GM13976 (cell line): ENCODE measurements around the gene ARFGEF2.
"Not testable (repeated sequence)": the region's sequence is repeated elsewhere in the genome, so short reads cannot be mapped to it uniquely, and the experiment has no call there.

Experiments used
- DNase-seq: peaks from one replicate; pipeline ENCODE4 v3.0.0; 2012; ENCODE audit warnings: low spot score
- in situ Hi-C: fragments of 300-500 bp; cut with MboI; formaldehyde crosslinking; loops from one replicate; pipeline ENCODE4 v1.12.0; 2022; ENCODE audit warnings: low sequenced_read_pairs, mixed read lengths, inconsistent platforms; ENCODE audit not compliant: unreplicated experiment
- TF ChIP-seq, protein P1 (sequence below): IDR thresholded peaks from 2 replicates; pipeline ENCODE4 v1.5.1; 2012; ENCODE audit warnings: borderline replicate concordance, mild to moderate bottlenecking; ENCODE audit not compliant: insufficient read depth; ENCODE audit errors: extremely low read depth, missing control alignments, control extremely low read depth

ARFGEF2 gene

GRCh38 chr20:48971956-48972355, 50.4 kb downstream of the ARFGEF2 start:
- TF ChIP-seq, protein P1, sequence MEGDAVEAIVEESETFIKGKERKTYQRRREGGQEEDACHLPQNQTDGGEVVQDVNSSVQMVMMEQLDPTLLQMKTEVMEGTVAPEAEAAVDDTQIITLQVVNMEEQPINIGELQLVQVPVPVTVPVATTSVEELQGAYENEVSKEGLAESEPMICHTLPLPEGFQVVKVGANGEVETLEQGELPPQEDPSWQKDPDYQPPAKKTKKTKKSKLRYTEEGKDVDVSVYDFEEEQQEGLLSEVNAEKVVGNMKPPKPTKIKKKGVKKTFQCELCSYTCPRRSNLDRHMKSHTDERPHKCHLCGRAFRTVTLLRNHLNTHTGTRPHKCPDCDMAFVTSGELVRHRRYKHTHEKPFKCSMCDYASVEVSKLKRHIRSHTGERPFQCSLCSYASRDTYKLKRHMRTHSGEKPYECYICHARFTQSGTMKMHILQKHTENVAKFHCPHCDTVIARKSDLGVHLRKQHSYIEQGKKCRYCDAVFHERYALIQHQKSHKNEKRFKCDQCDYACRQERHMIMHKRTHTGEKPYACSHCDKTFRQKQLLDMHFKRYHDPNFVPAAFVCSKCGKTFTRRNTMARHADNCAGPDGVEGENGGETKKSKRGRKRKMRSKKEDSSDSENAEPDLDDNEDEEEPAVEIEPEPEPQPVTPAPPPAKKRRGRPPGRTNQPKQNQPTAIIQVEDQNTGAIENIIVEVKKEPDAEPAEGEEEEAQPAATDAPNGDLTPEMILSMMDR = no peak
- in situ Hi-C loops = no loop called here
- DNase-seq = no peak

GRCh38 chr20:48972816-48973215, 51.3 kb downstream of the ARFGEF2 start:
- TF ChIP-seq, protein P1 = no peak
- in situ Hi-C loops = no loop called here

DNA sequence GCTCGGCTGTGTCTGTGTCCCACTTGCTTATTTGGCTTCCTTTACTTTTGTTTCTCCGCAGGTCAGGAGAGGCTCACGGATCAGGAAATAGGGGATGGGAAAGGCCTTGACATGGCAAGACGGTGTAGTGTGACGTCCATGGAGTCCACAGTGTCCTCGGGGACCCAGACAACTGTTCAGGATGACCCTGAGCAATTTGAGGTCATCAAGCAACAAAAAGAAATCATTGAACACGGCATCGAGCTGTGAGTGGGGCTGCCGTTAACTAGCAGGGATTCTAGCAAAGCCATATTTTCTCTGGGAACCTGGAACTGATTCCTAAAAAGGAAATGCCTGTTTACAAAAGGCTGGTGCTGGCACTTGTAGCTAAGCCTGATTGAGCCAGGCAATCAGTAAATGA, 54.4 kb downstream of the ARFGEF2 start:
- TF ChIP-seq, protein P1 = no peak
- in situ Hi-C loops = no loop called here
- DNase-seq = no peak

More at GRCh38 chr20:48972816-48973215, 51.3 kb downstream of the ARFGEF2 start:
- no peak for DNase-seq

GRCh38 chr20:48979980-48980379, 58.5 kb downstream of the ARFGEF2 start:
- in situ Hi-C loops, DNase-seq: not testable (repeated sequence)

GRCh38 chr20:48983423-48984400, 62.2 kb downstream of the ARFGEF2 start:
- TF ChIP-seq, protein P1 = no peak
- in situ Hi-C loops = no loop called here
- no peak for DNase-seq

DNA sequence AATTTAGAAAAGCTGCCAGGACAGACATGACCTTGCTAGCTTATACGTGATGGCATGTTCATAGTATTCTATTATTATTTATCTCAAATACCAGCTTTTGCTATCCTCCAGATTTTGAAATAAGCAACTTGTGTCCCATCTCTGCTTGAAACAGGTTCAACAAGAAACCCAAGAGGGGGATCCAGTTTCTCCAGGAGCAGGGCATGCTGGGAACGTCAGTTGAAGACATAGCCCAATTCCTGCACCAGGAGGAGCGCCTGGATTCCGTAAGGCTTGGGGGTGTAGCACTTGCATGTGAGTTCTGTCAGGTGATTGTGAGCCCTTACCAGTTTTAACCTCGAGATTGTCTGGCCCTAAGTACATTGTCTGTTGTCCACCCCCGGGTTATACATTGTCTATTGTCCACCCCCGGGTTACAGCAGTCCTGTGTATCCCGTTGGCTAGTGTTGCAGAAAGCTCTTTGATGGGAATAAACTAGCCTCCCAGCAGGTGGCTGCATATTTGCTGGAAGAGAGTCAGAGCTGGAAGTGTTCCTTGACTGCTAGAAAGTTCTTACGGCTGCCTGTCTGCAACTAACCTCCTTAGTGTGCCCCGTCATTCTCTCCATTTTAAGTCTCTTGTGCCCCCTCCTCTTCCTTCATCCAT, 63.2 kb downstream of the ARFGEF2 start:
- in situ Hi-C loops = no loop called here
- TF ChIP-seq, protein P1 = no peak

DNA sequence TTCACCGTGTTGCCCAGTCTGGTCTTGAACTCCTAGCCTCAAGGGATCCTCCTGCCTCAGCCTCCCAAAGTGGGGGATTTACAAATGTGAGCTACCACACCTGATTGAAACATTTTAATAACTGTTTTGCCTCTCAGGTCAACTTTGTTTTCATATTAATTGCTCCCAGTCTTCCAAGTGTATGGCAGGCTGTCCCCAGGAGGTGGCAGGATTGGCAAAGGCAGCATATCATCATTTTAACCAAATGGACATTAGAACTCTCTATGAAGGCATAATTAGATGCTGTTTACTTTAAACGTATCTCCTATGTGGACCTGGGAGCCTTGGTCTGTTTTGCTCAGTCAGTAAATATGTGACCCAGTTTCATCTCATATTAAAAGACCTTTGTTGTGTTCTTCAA, 65.4 kb downstream of the ARFGEF2 start:
- TF ChIP-seq, protein P1 = peak; percentile 21
- in situ Hi-C loops = no loop called here
- DNase-seq = no peak

More for the DNA sequence above, 63.2 kb downstream of the ARFGEF2 start:
- DNase-seq = no peak
